Loucy (cell line): ENCODE measurements around the gene KIRREL1.

ENCODE experiments used
- H2AFZ ChIP-seq: fragments of 200-600 bp; sonication (generic); 2 replicates; pipeline ENCODE4 v1.6.0; 2016; ENCODE audit warnings: antibody characterized with exemption, mild to moderate bottlenecking, low read length, moderate library complexity
- H3F3A ChIP-seq: fragments of 200-600 bp; 2 replicates; pipeline ENCODE4 v1.6.0; 2016; ENCODE audit warnings: antibody characterized with exemption, low read depth, mild to moderate bottlenecking
- H3K27me3 ChIP-seq: fragments of 200-600 bp; sonication (generic); 2 replicates; pipeline ENCODE4 v1.6.1; 2014; ENCODE audit warnings: low read length, mild to moderate bottlenecking; ENCODE audit not compliant: insufficient read depth, poor library complexity, severe bottlenecking
- H3K36me3 ChIP-seq: fragments of 200-600 bp; sonication (generic); 2 replicates; pipeline ENCODE4 v1.6.1; 2016; ENCODE audit warnings: low read length; ENCODE audit not compliant: insufficient read depth
- H3K4me1 ChIP-seq: fragments of 200-600 bp; sonication (generic); 2 replicates; pipeline ENCODE4 v1.5.1; 2014; ENCODE audit warnings: low read length, mild to moderate bottlenecking; ENCODE audit not compliant: insufficient read depth, poor library complexity, severe bottlenecking
- H3K4me2 ChIP-seq: fragments of 200-600 bp; sonication (generic); 2 replicates; pipeline ENCODE4 v1.6.0; 2014; ENCODE audit warnings: antibody characterized with exemption, low read length, low read depth, mild to moderate bottlenecking; ENCODE audit not compliant: poor library complexity, severe bottlenecking
- H3K4me3 ChIP-seq: fragments of 200-600 bp; sonication (generic); 2 replicates; pipeline ENCODE4 v1.5.1; 2014; ENCODE audit warnings: low read length, mild to moderate bottlenecking, mixed read lengths; ENCODE audit not compliant: poor library complexity, severe bottlenecking
- H3K79me2 ChIP-seq: fragments of 200-600 bp; sonication (generic); 2 replicates; pipeline ENCODE4 v1.6.1; 2014; ENCODE audit warnings: low read length; ENCODE audit not compliant: insufficient read depth
- H3K9ac ChIP-seq: fragments of 200-600 bp; sonication (generic); 2 replicates; pipeline ENCODE4 v1.6.0; 2014; ENCODE audit warnings: mild to moderate bottlenecking, low read depth, low read length, moderate library complexity; ENCODE audit not compliant: poor library complexity, severe bottlenecking
- H3K9me2 ChIP-seq: fragments of 200-600 bp; sonication (generic); replicated peaks from 2 replicates; pipeline ENCODE4 v1.6.1; 2016; ENCODE audit warnings: low read depth, low read length, mixed read lengths
- H3K9me3 ChIP-seq: fragments of 200-600 bp; sonication (generic); 2 replicates; pipeline ENCODE4 v1.6.1; 2014; ENCODE audit warnings: mild to moderate bottlenecking, antibody characterized with exemption, low read length, low read depth; ENCODE audit not compliant: insufficient read depth
- H4K20me1 ChIP-seq: fragments of 200-600 bp; sonication (generic); 2 replicates; pipeline ENCODE4 v1.6.0; 2014; ENCODE audit warnings: antibody characterized with exemption, low read length, mild to moderate bottlenecking; ENCODE audit not compliant: insufficient read depth, poor library complexity, severe bottlenecking
- CTCF ChIP-seq: fragments of 200-600 bp; sonication (generic); conservative IDR thresholded peaks from 2 replicates; pipeline ENCODE4 v1.5.1; 2014; ENCODE audit warnings: mild to moderate bottlenecking, antibody characterized with exemption, low read length
- EZH2phosphoT487 ChIP-seq: fragments of 200-600 bp; IDR thresholded peaks from 2 replicates; pipeline ENCODE4 v1.6.1; 2018; ENCODE audit warnings: antibody characterized with exemption, mild to moderate bottlenecking, moderate library complexity, borderline replicate concordance

KIRREL1 gene

GRCh38 chr1:158055854-158056253 is 62.4 kb downstream of the KIRREL1 start:
- Histone ChIP-seq H3K9me3 (no peaks in the 10 kb centered on the region), H2AFZ (0 out of 2 replicates have a peak overlapping the region, but pooled peaks have one; percentile 2), H3K4me3 (peak overlapping the region; percentile 15), H3K27me3 (no peaks in the 10 kb centered on the region), H3K9ac (peak overlapping the region; percentile 23), H3K4me2 (peak overlapping the region; percentile 48), H3F3A (no peaks in the 10 kb centered on the region), H3K36me3 (no peaks in the 10 kb centered on the region), H3K4me1 (peaks cover 16% of the 10 kb centered on the region), H3K9me2 (no peaks in the 10 kb centered on the region), H3K79me2 (no peaks in the 10 kb centered on the region), H4K20me1 (no peaks in the 10 kb centered on the region)
- TF ChIP-seq EZH2phosphoT487: no peak
- no peak for TF ChIP-seq CTCF

GRCh38 chr1:158056498-158056897 is 63.1 kb downstream of the KIRREL1 start:
- Histone ChIP-seq H4K20me1 (no peaks in the 10 kb centered on the region), H3K4me2 (peak overlapping the region; percentile 48), H3K9ac (peak overlapping the region; percentile 23), H3K27me3 (no peaks in the 10 kb centered on the region), H2AFZ (0 out of 2 replicates have a peak overlapping the region, but pooled peaks have one; percentile 2), H3K36me3 (no peaks in the 10 kb centered on the region), H3K79me2 (no peaks in the 10 kb centered on the region), H3K9me3 (no peaks in the 10 kb centered on the region), H3K4me3 (no peak overlapping the region), H3K9me2 (no peaks in the 10 kb centered on the region), H3F3A (no peaks in the 10 kb centered on the region), H3K4me1 (peaks cover 16% of the 10 kb centered on the region)
- TF ChIP-seq CTCF (no peak), EZH2phosphoT487 (no peak)

GRCh38 chr1:158058237-158058985 is 65.0 kb downstream of the KIRREL1 start:
- no peak overlapping the region for H3K9ac ChIP-seq
- TF ChIP-seq EZH2phosphoT487: no peak
- no peak for TF ChIP-seq CTCF
- H3K9me3 ChIP-seq: no peaks in the 10 kb centered on the region
- H3K79me2 ChIP-seq: no peaks in the 10 kb centered on the region
- H3K27me3 ChIP-seq: peaks cover 4% of the 10 kb centered on the region
- no peak overlapping the region for H2AFZ ChIP-seq
- H3F3A ChIP-seq: no peaks in the 10 kb centered on the region
- H3K4me3 ChIP-seq: no peak overlapping the region
- H3K4me1 ChIP-seq: peaks cover 16% of the 10 kb centered on the region
- H3K36me3 ChIP-seq: no peaks in the 10 kb centered on the region
- no peaks in the 10 kb centered on the region for H3K9me2 ChIP-seq
- no peaks in the 10 kb centered on the region for H4K20me1 ChIP-seq
- no peak overlapping the region for H3K4me2 ChIP-seq
